ENCODE measurements around the gene TMPRSS13.
"Not testable (repeated sequence)": the region's sequence is repeated elsewhere in the genome, so short reads cannot be mapped to it uniquely, and the experiment has no call there.

TMPRSS13 gene

GRCh38 chr11:117929142-117929915, at the start of gene TMPRSS13:
TMPRSS13 (minus strand) TSS chr11:117929402; CDS start chr11:117929307, 95 bp downstream.
- no peak for DNase-seq

GRCh38 chr11:117978991-117979390, 49.8 kb upstream of the TMPRSS13 start:
- DNase-seq: no peak

- DNase-seq: not testable (repeated sequence)
Measured at GRCh38 chr11:117978291-117978910, 49.2 kb upstream of the TMPRSS13 start.

DNA sequence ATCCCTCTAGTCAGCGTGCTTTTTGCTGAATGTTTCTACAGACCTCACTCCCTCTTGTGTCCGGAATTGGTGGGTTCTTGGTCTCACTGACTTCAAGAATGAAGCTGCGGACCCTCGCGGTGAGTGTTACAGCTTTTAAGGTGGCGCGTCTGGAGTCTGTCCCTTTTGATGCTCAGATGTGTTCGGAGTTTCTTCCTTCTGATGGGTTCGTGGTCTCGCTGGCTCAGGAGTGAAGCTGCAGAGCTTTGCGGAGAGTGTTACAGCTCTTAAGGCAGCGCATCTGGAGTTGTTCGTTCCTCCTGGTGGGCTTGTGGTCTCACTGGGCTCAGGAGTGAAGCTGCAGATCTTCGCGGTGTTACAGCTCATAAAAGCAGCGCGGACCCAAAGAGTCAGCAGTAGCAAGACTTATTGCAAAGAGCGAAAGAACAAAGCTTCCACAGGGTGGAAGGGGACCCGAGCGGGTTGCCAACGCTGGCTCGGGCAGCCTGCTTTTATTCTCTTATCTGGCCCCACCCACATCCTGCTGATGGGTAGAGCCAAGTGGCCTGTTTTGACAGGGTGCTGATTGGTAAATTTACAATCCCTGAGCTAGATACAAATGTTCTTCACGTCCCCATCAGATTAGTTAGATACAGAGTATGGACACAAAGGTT, 48.5 kb upstream of the TMPRSS13 start:
- not testable (repeated sequence) for DNase-seq

DNA sequence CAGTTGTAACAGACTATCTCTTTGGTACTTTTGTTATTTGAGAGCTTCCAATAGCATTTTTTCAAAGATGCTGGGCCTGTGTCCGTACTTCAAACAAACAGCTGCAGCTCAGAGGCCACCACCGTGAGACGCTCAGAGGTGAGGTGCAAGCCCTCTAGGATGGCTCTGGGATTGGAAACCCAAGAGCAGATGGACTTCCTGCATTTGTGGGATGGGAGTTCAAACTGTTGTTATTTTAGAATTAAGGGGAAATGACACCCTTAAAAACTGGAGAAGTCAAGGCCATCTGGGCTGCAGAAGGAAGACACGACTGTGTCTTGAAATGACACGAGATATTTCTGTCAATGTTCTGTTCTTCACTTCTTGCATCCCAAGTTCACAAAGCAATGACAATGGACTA, 47.8 kb upstream of the TMPRSS13 start:
- no peak for DNase-seq

DNA sequence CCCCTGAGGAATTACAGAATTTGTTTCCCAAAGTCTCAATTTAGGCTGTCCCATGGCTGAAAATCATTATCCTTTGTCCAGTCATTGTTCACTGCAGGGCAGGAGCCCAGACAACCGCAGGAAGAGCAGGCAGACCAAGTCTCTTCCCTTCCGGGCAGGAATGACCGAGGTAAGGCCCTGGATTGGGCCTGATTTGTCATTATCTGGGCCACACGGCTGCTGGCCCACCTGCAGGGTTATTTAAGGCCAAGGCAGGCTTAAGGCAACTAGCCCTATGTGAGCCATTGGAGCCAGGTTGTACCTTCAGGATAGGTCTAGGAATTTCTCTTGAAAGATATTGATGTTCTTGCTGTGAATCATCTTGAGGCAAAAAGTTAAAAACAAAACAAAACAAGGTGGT, 47.2 kb upstream of the TMPRSS13 start:
- DNase-seq: no peak

DNA sequence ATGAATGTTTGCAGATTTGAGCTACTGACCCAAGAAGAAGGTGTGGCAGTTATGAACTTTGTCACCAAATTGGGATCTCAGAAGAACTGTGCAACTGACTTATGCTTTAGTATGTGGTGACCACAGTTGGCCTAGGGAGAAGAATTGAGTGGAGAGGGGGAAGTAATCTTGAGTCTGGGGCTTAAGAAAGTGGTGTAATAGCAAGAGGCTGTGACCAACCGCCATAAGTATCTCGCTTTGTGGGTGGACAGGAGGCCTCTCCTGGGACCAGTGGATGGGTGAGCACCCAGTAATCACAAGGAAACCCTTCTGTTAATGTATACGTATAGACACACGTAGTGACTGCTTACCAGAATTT, 44.3 kb upstream of the TMPRSS13 start:
- DNase-seq: peak; percentile 10

- peak; percentile 37 for DNase-seq
Measured at GRCh38 chr11:117972629-117973502, 43.7 kb upstream of the TMPRSS13 start.

- DNase-seq: no peak
Measured at GRCh38 chr11:117972044-117972443, 42.8 kb upstream of the TMPRSS13 start.

- peak; percentile 41 for DNase-seq
Measured at GRCh38 chr11:117970400-117971024, 41.3 kb upstream of the TMPRSS13 start.

- DNase-seq: no peak
Measured at GRCh38 chr11:117969160-117969991, 40.2 kb upstream of the TMPRSS13 start.

DNA sequence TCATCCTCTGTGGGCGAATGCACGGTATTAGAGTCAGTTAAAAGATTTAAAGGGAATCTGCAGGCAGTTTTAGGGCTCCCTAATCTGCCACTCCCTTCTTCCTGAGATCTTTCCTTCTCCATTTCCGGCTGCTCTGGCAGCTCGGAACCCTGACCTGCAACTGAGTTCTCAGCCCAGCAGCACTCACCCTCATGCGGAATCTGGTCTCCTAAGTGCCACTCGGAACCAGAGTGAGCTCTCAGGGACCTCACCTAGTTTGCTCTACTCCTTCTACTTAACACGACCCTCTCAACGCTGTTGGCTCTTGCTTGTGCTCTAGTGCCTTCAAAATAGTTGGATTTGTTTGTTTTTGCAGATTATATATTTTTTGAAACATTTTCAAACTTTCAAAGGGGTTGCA, 37.7 kb upstream of the TMPRSS13 start:
- DNase-seq: no peak

- no peak for DNase-seq
Measured at GRCh38 chr11:117962826-117963225, 33.6 kb upstream of the TMPRSS13 start.

GRCh38 chr11:117961896-117962295, 32.7 kb upstream of the TMPRSS13 start:
- DNase-seq: no peak

- DNase-seq: no peak
Measured at GRCh38 chr11:117960406-117960805, 31.2 kb upstream of the TMPRSS13 start.

- no peak for DNase-seq
Measured at GRCh38 chr11:117959438-117960149, 30.4 kb upstream of the TMPRSS13 start.

DNA sequence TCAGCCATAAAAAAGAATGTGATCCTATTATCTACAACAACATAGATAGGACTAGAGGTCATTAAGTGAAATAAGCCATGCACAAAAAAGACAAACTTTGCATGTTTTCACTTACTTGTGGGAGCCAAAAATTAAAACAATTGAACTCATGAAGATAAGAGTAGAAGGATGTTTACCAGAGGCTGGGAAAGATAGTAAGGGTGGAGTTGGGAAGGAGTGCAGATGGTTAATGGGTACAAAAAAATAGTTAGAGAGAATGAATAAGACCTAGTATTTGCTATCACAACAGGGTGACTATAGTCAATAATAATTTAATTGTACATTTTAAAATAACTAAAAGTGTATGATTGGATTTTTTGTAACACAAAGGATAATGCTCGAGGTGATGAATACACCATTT, 29.7 kb upstream of the TMPRSS13 start:
- DNase-seq: no peak

GRCh38 chr11:117953024-117953671, 23.9 kb upstream of the TMPRSS13 start:
- DNase-seq: peak; percentile 76

DNA sequence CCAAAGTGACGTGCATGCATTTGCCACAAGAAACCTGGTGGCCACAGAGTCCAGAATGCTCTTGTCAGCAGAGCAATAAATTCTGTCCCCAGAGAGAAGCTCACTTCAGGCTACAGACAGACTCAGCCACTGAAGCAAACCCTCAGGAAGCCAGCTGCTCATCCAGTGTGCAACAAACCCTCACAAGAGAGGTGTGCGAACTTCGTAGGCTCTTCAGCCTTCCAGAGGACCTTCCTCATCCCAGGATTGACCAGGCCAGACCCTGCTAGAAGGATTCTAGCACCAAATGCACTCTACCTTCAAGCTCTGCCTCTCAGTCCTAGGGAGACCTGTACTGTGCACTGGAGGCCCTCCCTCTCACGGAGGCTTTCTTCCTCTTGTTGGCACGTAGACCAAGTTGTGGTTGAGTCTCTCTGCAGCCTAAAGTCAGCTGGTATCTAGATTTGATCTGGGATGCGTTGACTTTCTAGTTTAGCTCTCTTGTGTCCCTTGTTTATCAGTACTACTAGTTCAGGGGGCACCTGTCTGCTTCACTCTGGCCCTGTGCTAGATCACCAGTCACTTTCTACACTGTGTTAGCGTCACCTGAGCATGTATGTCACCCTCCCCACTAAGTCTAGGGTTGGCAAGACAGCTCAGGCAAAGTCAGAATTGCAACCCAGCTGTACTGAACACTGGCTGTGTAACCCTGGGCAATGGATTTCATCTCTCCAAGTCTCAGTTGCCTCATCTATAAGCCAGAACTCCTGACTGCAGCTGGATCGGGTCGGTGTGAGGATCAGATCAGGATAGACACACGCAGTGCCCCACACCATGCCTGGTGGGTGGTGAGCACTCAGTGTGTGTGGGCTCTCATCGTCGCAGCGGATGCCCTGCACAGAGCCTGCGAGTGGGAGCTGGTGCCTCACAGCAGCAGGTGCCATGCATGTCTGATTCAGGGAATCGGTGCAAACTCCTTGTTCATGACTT, 22.1 kb upstream of the TMPRSS13 start:
- DNase-seq: peak; percentile 64

Measured in hematopoietic multipotent progenitor cell treated with erythropoietin and hydrocortisone succinate and interleukin-3 and kit ligand, for 6 days (in vitro differentiated cells).